CD14-positive monocyte (primary cell): Measurements from ENCODE around the gene TXNL4A. TPM values are rescaled to one million over a fixed set of nuclear protein-coding genes. Genes with fewer than 3 reads are reported as not detected.

Experiments used
- DNase-seq, 3 donors: peaks; one replicate each; pipeline ENCODE4 v3.0.0-alpha.2; 2011 to 2022
- H2AFZ ChIP-seq: 2 replicates; pipeline ENCODE4 v1.6.0; 2012; ENCODE audit warnings: mild to moderate bottlenecking, low read depth, low read length, inconsistent platforms; ENCODE audit not compliant: insufficient read depth, poor library complexity, severe bottlenecking
- H3K27ac ChIP-seq, 2 donors: 1 replicate in 1 of 2; 2 replicates in 1 of 2; pipeline ENCODE4 v1.5.1; 2012 to 2013; ENCODE audit warnings: low read length in 2 of 2, control low read depth in 1 of 2, inconsistent platforms in 1 of 2, low read depth in 1 of 2, mild to moderate bottlenecking in 1 of 2
- H3K27me3 ChIP-seq, 2 donors: one replicate each; pipeline versions ENCODE4 v1.6.0 to v1.6.1; 2011 to 2013; ENCODE audit warnings: low read length in 2 of 2; ENCODE audit not compliant: control insufficient read depth in 2 of 2, insufficient read depth in 2 of 2
- H3K36me3 ChIP-seq, 2 donors: replicated peaks in 1 of 2; 1 replicate in 1 of 2; 2 replicates in 1 of 2; pipeline versions ENCODE4 v1.5.1 to v1.6.1; 2012 to 2013; ENCODE audit warnings: low read length in 2 of 2, control low read depth in 1 of 2, inconsistent platforms in 1 of 2, mild to moderate bottlenecking in 1 of 2; ENCODE audit not compliant: insufficient read depth in 2 of 2, control insufficient read depth in 1 of 2
- H3K4me1 ChIP-seq, 2 donors: 1 replicate in 1 of 2; 2 replicates in 1 of 2; pipeline versions ENCODE4 v1.5.1 to v1.6.1; 2012 to 2013; ENCODE audit warnings: low read length in 2 of 2, control low read depth in 1 of 2, inconsistent platforms in 1 of 2, mild to moderate bottlenecking in 1 of 2, moderate library complexity in 1 of 2; ENCODE audit not compliant: insufficient read depth in 2 of 2, control insufficient read depth in 1 of 2
- H3K4me2 ChIP-seq: replicated peaks from 2 replicates; pipeline ENCODE3; 2012; ENCODE audit warnings: low read length, moderate library complexity, mild to moderate bottlenecking; ENCODE audit not compliant: poor library complexity, severe bottlenecking; ENCODE audit errors: extremely low read depth
- H3K4me3 ChIP-seq, 3 experiments: fragments of 200-600 bp in 1 of 3; sonication (generic) in 1 of 3; replicated peaks in 1 of 3; 1 replicate in 2 of 3; 2 replicates in 1 of 3; pipeline ENCODE4 v1.5.1; 2011 to 2013; ENCODE audit warnings: low read length in 3 of 3, mild to moderate bottlenecking in 3 of 3, control low read depth in 2 of 3, low read depth in 2 of 3, inconsistent platforms in 1 of 3, moderate library complexity in 1 of 3
- H3K79me2 ChIP-seq: 2 replicates; pipeline ENCODE4 v1.6.0; 2012; ENCODE audit warnings: mild to moderate bottlenecking, control low read depth, inconsistent platforms, low read length, moderate library complexity; ENCODE audit not compliant: insufficient read depth
- H3K9ac ChIP-seq: 2 replicates; pipeline ENCODE4 v1.6.0; 2017; ENCODE audit warnings: low read length, mild to moderate bottlenecking; ENCODE audit not compliant: insufficient read depth, poor library complexity, severe bottlenecking
- H3K9me3 ChIP-seq, 2 donors: replicated peaks in 1 of 2; 1 replicate in 1 of 2; 2 replicates in 1 of 2; pipeline versions ENCODE4 v1.5.1 to v1.6.1; 2012 to 2013; ENCODE audit warnings: low read length in 2 of 2, control low read depth in 1 of 2; ENCODE audit not compliant: control insufficient read depth in 1 of 2, insufficient read depth in 1 of 2
- H4K20me1 ChIP-seq: 2 replicates; pipeline ENCODE4 v1.6.0; 2012; ENCODE audit warnings: mild to moderate bottlenecking, low read length, control low read depth, moderate library complexity; ENCODE audit not compliant: insufficient read depth
- H3K27ac Mint-ChIP-seq, 7 donors: one replicate each; pipeline ENCODE4 v1.8.0; 2020; ENCODE audit warnings: mild to moderate bottlenecking in 7 of 7, mixed read lengths in 7 of 7, moderate library complexity in 6 of 7, inconsistent platforms in 2 of 7
- H3K27me3 Mint-ChIP-seq, 3 donors: one replicate each; pipeline ENCODE4 v1.8.0; 2021 to 2022; ENCODE audit warnings: low read depth in 3 of 3, mild to moderate bottlenecking in 3 of 3, mixed read lengths in 3 of 3, moderate library complexity in 3 of 3, inconsistent platforms in 1 of 3
- H3K36me3 Mint-ChIP-seq, 2 donors: one replicate each; pipeline ENCODE4 v1.8.0; 2020; ENCODE audit warnings: mixed read lengths in 2 of 2, inconsistent platforms in 1 of 2, mild to moderate bottlenecking in 1 of 2
- H3K4me1 Mint-ChIP-seq: one replicate; pipeline ENCODE4 v1.8.0; 2020; ENCODE audit warnings: mild to moderate bottlenecking, mixed read lengths
- H3K4me3 Mint-ChIP-seq, 2 donors: one replicate each; pipeline ENCODE4 v1.8.0; 2020; ENCODE audit warnings: mild to moderate bottlenecking in 2 of 2, mixed read lengths in 2 of 2, moderate library complexity in 1 of 2
- H3K9me3 Mint-ChIP-seq, 7 donors: one replicate each; pipeline ENCODE4 v1.8.0; 2020 to 2022; ENCODE audit warnings: mixed read lengths in 7 of 7, mild to moderate bottlenecking in 6 of 7, moderate library complexity in 6 of 7, inconsistent platforms in 2 of 7
- WGBS: methylation state at CpG from one replicate; pipeline ENCODE4 v1.1.5; 2013; ENCODE audit warnings: missing lambda C conversion rate; ENCODE audit not compliant: insufficient coverage; 5-methylcytosine and 5-hydroxymethylcytosine counted together
- intact Hi-C, 2 donors: fragments of 100-400 bp; cut with micrococcal nuclease; formaldehyde crosslinking; loops; one replicate each; pipeline versions ENCODE4 v1.15.0 to v1.15.1; 2023
- polyA plus RNA-seq, 3 donors: library from polyadenylated mRNA; depleted of rRNA in 1 of 3; unstranded in 2 of 3; stranded (reverse) in 1 of 3; fragments of 300-500 nt in 2 of 3; fragments of >200 nt in 1 of 3; fragmentation: Illumina TruSeq in 2 of 3; gene quantifications; 1 replicate in 2 of 3; 2 replicates in 1 of 3; pipeline ENCODE4 v1.2.3, GENCODE V29; 2012 to 2021
- TF ChIP-seq, protein P1 (sequence below): fragments of 200-600 bp; IDR thresholded peaks from one replicate; pipeline ENCODE4 v1.8.0; 2022; ENCODE audit warnings: antibody characterized with exemption, mild to moderate bottlenecking

Gene TXNL4A
- polyA plus RNA-seq, 3 donors, result 34.5 to 192 (median 150) TPM

DNA sequence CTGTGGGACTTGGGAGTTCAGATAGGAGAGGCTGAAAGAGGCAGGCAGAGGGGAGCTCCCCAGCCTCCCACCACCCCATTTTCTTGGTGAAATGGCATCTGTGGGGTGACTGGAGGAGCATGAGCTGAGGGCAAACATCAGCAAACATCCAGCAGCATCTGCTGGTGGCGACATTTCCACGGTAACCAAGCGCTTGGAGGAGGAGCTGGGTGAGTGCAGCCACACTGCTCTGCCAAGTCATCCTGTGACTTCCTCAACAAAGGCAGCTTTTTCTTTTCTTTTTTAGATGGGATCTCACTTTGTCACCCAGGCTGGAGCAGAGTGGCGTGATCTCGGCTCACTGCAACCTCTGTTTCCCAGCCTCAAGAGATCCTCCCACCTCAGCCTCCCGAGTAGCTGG lies 5.6 kb downstream of the TXNL4A start:
- Histone ChIP-seq H3K9me3 (no peaks in the 10 kb centered on the region), H3K27ac (peak overlapping the region; percentile 77 to 83), H3K9ac (peak overlapping the region; percentile 31), H3K4me2 (peak overlapping the region; percentile 49), H2AFZ (no peak overlapping the region), H3K27me3 (no peaks in the 10 kb centered on the region), H3K36me3 (peaks cover 6 to 44% of the 10 kb centered on the region in 2 donors), H4K20me1 (peaks cover 86% of the 10 kb centered on the region), H3K4me3 (peak overlapping the region in 1 of 3 experiments; percentile 57), H3K79me2 (peaks cover 100% of the 10 kb centered on the region), H3K4me1 (peaks cover 26 to 31% of the 10 kb centered on the region in 2 donors)
- peak overlapping the region; percentile 83 to 95 (median 91) for H3K27ac Mint-ChIP-seq
- intact Hi-C loops, result loop anchor here in 1 of 2 donors (10.0 kb wide), 1 partner anchor 188 kb away; the partner anchor contains the start of gene KCNG2
- H3K9me3 Mint-ChIP-seq, result no peaks in the 10 kb centered on the region
- WGBS, result 10% methylated on average over 4 of the region's 6 CpGs
- peaks cover 31 to 43% of the 10 kb centered on the region in 2 donors for H3K36me3 Mint-ChIP-seq
- no peaks in the 10 kb centered on the region for H3K27me3 Mint-ChIP-seq
- peak; percentile 57 to 67 (median 62) for DNase-seq
- TF ChIP-seq, protein P1, sequence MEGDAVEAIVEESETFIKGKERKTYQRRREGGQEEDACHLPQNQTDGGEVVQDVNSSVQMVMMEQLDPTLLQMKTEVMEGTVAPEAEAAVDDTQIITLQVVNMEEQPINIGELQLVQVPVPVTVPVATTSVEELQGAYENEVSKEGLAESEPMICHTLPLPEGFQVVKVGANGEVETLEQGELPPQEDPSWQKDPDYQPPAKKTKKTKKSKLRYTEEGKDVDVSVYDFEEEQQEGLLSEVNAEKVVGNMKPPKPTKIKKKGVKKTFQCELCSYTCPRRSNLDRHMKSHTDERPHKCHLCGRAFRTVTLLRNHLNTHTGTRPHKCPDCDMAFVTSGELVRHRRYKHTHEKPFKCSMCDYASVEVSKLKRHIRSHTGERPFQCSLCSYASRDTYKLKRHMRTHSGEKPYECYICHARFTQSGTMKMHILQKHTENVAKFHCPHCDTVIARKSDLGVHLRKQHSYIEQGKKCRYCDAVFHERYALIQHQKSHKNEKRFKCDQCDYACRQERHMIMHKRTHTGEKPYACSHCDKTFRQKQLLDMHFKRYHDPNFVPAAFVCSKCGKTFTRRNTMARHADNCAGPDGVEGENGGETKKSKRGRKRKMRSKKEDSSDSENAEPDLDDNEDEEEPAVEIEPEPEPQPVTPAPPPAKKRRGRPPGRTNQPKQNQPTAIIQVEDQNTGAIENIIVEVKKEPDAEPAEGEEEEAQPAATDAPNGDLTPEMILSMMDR, result no peak
- H3K4me1 Mint-ChIP-seq, result peaks cover 40% of the 10 kb centered on the region
- peak overlapping the region; percentile 43 to 61 for H3K4me3 Mint-ChIP-seq

DNA sequence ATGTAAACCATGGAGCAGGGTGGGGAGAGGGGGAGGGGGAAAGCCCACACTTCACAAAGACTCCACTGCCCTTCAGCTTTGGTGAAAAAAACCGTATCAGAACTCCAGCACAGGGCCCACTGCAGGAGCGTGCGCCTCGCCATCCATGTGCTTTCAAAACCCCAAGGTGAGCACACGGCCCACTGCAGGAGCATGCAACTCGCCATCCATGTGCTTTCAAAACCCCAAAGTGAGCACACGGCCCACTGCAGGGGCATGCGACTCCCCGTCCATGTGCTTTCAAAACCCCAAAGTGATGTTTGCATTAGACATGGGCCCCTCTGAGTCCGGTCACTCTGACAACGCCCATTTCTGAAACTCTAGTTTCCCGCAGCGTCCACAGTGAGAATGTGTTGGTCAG lies 7.8 kb downstream of the TXNL4A start:
- Mint-ChIP-seq H3K36me3 (peaks cover 42 to 57% of the 10 kb centered on the region in 2 donors), H3K4me3 (no peak overlapping the region), H3K4me1 (peaks cover 27% of the 10 kb centered on the region), H3K27me3 (peaks cover 0 to 1% (median 0%) of the 10 kb centered on the region in 3 donors), H3K27ac (peak overlapping the region in 2 of 7 donors; percentile 17 to 46), H3K9me3 (no peaks in the 10 kb centered on the region)
- Histone ChIP-seq H4K20me1 (peaks cover 98% of the 10 kb centered on the region), H3K9ac (no peak overlapping the region), H3K79me2 (peaks cover 100% of the 10 kb centered on the region), H3K4me2 (no peak overlapping the region), H3K27ac (peak overlapping the region in 1 of 2 donors; percentile 77), H3K4me1 (peaks cover 13 to 18% of the 10 kb centered on the region in 2 donors), H3K36me3 (peaks cover 13 to 59% of the 10 kb centered on the region in 2 donors), H3K9me3 (no peaks in the 10 kb centered on the region), H3K27me3 (no peaks in the 10 kb centered on the region), H2AFZ (no peak overlapping the region), H3K4me3 (no peak overlapping the region)
- TF ChIP-seq, protein P1, result no peak
- 94% methylated on average over 9 of the region's 13 CpGs for WGBS
- DNase-seq, result no peak
- intact Hi-C loops, result loop anchor here in 1 of 2 donors (10.0 kb wide), 1 partner anchor 186 kb away; the partner anchor contains the start of gene KCNG2
